Measurements from ENCODE around the gene C5orf22. TPM values are rescaled to one million over a fixed set of nuclear protein-coding genes. Genes with fewer than 3 reads are reported as not detected.
A peak's percentile ranks its signal among the peaks of the same experiment; 100 is the strongest.
"Not testable (repeated sequence)": the region's sequence is repeated elsewhere in the genome, so short reads cannot be mapped to it uniquely, and the experiment has no call there.

C5orf22 gene
- polyA plus RNA-seq, 4 donors = 23.8 to 36.3 (median 32.1) TPM

GRCh38 chr5:31551878-31552277, 19.8 kb downstream of the C5orf22 start:
- no peak for DNase-seq (ENCODE audit: low read depth in 4 of 4, low spot score in 3 of 4)

GRCh38 chr5:31553863-31554262, 21.8 kb downstream of the C5orf22 start:
- DNase-seq (ENCODE audit: low read depth in 4 of 4, low spot score in 3 of 4) = no peak

- DNase-seq (ENCODE audit: low read depth in 4 of 4, low spot score in 3 of 4) = no peak
These were observed 22.5 kb downstream of the C5orf22 start for GRCh38 chr5:31554552-31554951.

- DNase-seq (ENCODE audit: low read depth in 4 of 4, low spot score in 3 of 4) = no peak
These were observed 24.4 kb downstream of the C5orf22 start for GRCh38 chr5:31556461-31556860.

- DNase-seq (ENCODE audit: low read depth in 4 of 4, low spot score in 3 of 4) = no peak
These were observed 27.8 kb downstream of the C5orf22 start for GRCh38 chr5:31559942-31560341.

GRCh38 chr5:31561946-31562345, 29.8 kb downstream of the C5orf22 start:
- peak in 1 of 4 donors; percentile 10 for DNase-seq (ENCODE audit: low read depth in 4 of 4, low spot score in 3 of 4)

GRCh38 chr5:31563216-31563615, 31.1 kb downstream of the C5orf22 start:
- DNase-seq (ENCODE audit: low read depth in 4 of 4, low spot score in 3 of 4) = no peak

GRCh38 chr5:31566362-31566761, 34.3 kb downstream of the C5orf22 start:
- not testable (repeated sequence) for DNase-seq (ENCODE audit: low read depth in 4 of 4, low spot score in 3 of 4)

- no peak for DNase-seq (ENCODE audit: low read depth in 4 of 4, low spot score in 3 of 4)
These were observed 36.3 kb downstream of the C5orf22 start for GRCh38 chr5:31568302-31568835.

GRCh38 chr5:31569068-31569467, 37.0 kb downstream of the C5orf22 start:
- DNase-seq (ENCODE audit: low read depth in 4 of 4, low spot score in 3 of 4) = no peak

- DNase-seq (ENCODE audit: low read depth in 4 of 4, low spot score in 3 of 4) = no peak
These were observed 41.5 kb downstream of the C5orf22 start for GRCh38 chr5:31573494-31574142.

GRCh38 chr5:31574772-31575171, 42.7 kb downstream of the C5orf22 start:
- DNase-seq (ENCODE audit: low read depth in 4 of 4, low spot score in 3 of 4) = no peak

GRCh38 chr5:31577438-31577837, 45.3 kb downstream of the C5orf22 start:
- no peak for DNase-seq (ENCODE audit: low read depth in 4 of 4, low spot score in 3 of 4)

- no peak for DNase-seq (ENCODE audit: low read depth in 4 of 4, low spot score in 3 of 4)
These were observed 47.5 kb downstream of the C5orf22 start for GRCh38 chr5:31579558-31579957.

- peak; percentile 7 to 18 (median 12) for DNase-seq (ENCODE audit: low read depth in 4 of 4, low spot score in 3 of 4)
These were observed 49.5 kb downstream of the C5orf22 start for GRCh38 chr5:31581498-31582099.

- DNase-seq (ENCODE audit: low read depth in 4 of 4, low spot score in 3 of 4) = no peak
These were observed 51.0 kb downstream of the C5orf22 start for GRCh38 chr5:31583129-31583528.

GRCh38 chr5:31585166-31585894, 53.2 kb downstream of the C5orf22 start:
- DNase-seq (ENCODE audit: low read depth in 4 of 4, low spot score in 3 of 4) = no peak

GRCh38 chr5:31585895-31586270, 53.8 kb downstream of the C5orf22 start:
- no peak for DNase-seq (ENCODE audit: low read depth in 4 of 4, low spot score in 3 of 4)

GRCh38 chr5:31587546-31587945, 55.4 kb downstream of the C5orf22 start:
- DNase-seq (ENCODE audit: low read depth in 4 of 4, low spot score in 3 of 4) = no peak

GRCh38 chr5:31593665-31594064, 61.6 kb downstream of the C5orf22 start:
- DNase-seq (ENCODE audit: low read depth in 4 of 4, low spot score in 3 of 4) = no peak

GRCh38 chr5:31596354-31596753, 64.3 kb downstream of the C5orf22 start:
- no peak for DNase-seq (ENCODE audit: low read depth in 4 of 4, low spot score in 3 of 4)

Data from left renal pelvis (tissue), 4 donors.